Naive B cell (primary cell): ENCODE data around the gene UQCRC1. TPM values are rescaled to one million over a fixed set of nuclear protein-coding genes. Genes with fewer than 3 reads are reported as not detected.

Experiments used
- ATAC-seq, 2 donors: fragments of 150-1000 bp; cut with Tn5 transposase; 2 replicates each; pipeline ENCODE4 v1.10.0; 2021; ENCODE audit warnings: low read depth in 2 of 2, mild to moderate bottlenecking in 2 of 2, moderate library complexity in 2 of 2
- DNase-seq: peaks from one replicate; pipeline ENCODE4 v3.0.0; 2022
- H3K27ac Mint-ChIP-seq, 6 donors: one replicate each; pipeline ENCODE4 v1.8.0; 2020 to 2022; ENCODE audit warnings: mild to moderate bottlenecking in 6 of 6, mixed read lengths in 6 of 6, moderate library complexity in 5 of 6, inconsistent platforms in 2 of 6
- H3K27me3 Mint-ChIP-seq, 3 donors: one replicate each; pipeline ENCODE4 v1.8.0; 2021 to 2022; ENCODE audit warnings: mixed read lengths in 3 of 3, mild to moderate bottlenecking in 1 of 3
- H3K36me3 Mint-ChIP-seq, 2 donors: one replicate each; pipeline ENCODE4 v1.8.0; 2020 to 2022; ENCODE audit warnings: mixed read lengths in 2 of 2, inconsistent platforms in 1 of 2, mild to moderate bottlenecking in 1 of 2
- H3K4me1 Mint-ChIP-seq, 3 donors: one replicate each; pipeline ENCODE4 v1.8.0; 2020 to 2022; ENCODE audit warnings: mixed read lengths in 3 of 3, inconsistent platforms in 1 of 3, mild to moderate bottlenecking in 1 of 3, moderate library complexity in 1 of 3
- H3K4me3 Mint-ChIP-seq, 8 donors: one replicate each; pipeline ENCODE4 v1.8.0; 2020 to 2022; ENCODE audit warnings: mild to moderate bottlenecking in 8 of 8, mixed read lengths in 8 of 8, moderate library complexity in 8 of 8, inconsistent platforms in 2 of 8
- H3K9me3 Mint-ChIP-seq, 7 donors: one replicate each; pipeline ENCODE4 v1.8.0; 2020 to 2022; ENCODE audit warnings: mixed read lengths in 7 of 7, mild to moderate bottlenecking in 5 of 7, inconsistent platforms in 2 of 7, moderate library complexity in 1 of 7
- polyA plus RNA-seq, 6 donors: library from polyadenylated mRNA; unstranded; fragments of 300-500 nt; fragmentation: Illumina TruSeq; gene quantifications; one replicate each; pipeline ENCODE4 v1.2.3, GENCODE V29; 2021; ENCODE audit warnings: low read depth in 6 of 6

Gene UQCRC1
- polyA plus RNA-seq, 6 donors from 2014 or later = 152 to 385 (median 155) TPM

- peaks cover 0 to 13% (median 4%) of the 10 kb centered on the region in 3 donors for H3K4me1 Mint-ChIP-seq
Observed at GRCh38 chr3:48642605-48643004, 33.2 kb upstream of the UQCRC1 start.

GRCh38 chr3:48641396-48641795 is 31.9 kb upstream of the UQCRC1 start:
- ATAC-seq = no peak
- H3K4me1 Mint-ChIP-seq = peaks cover 4 to 10% (median 5%) of the 10 kb centered on the region in 3 donors
- DNase-seq = no peak
- H3K27me3 Mint-ChIP-seq = peaks cover 0 to 32% (median 29%) of the 10 kb centered on the region in 3 donors
- H3K36me3 Mint-ChIP-seq = no peaks in the 10 kb centered on the region
- no peak overlapping the region for H3K27ac Mint-ChIP-seq
- H3K4me3 Mint-ChIP-seq = no peak overlapping the region
- no peaks in the 10 kb centered on the region for H3K9me3 Mint-ChIP-seq

More at GRCh38 chr3:48642605-48643004, 33.2 kb upstream of the UQCRC1 start:
- H3K4me3 Mint-ChIP-seq = no peak overlapping the region
- H3K27me3 Mint-ChIP-seq = peaks cover 0 to 32% (median 29%) of the 10 kb centered on the region in 3 donors
- DNase-seq (no peak), ATAC-seq (no peak)
- H3K27ac Mint-ChIP-seq = peak overlapping the region in 1 of 6 donors; percentile 44
- no peaks in the 10 kb centered on the region for H3K36me3 Mint-ChIP-seq
- H3K9me3 Mint-ChIP-seq = no peaks in the 10 kb centered on the region

GRCh38 chr3:48639944-48640606 is 30.6 kb upstream of the UQCRC1 start:
- no peak for ATAC-seq
- Mint-ChIP-seq H3K36me3 (no peaks in the 10 kb centered on the region), H3K27me3 (peaks cover 0 to 32% (median 29%) of the 10 kb centered on the region in 3 donors)

GRCh38 chr3:48637305-48637704 is 27.9 kb upstream of the UQCRC1 start:
- no peak for DNase-seq
- Mint-ChIP-seq H3K27ac (no peak overlapping the region), H3K9me3 (no peaks in the 10 kb centered on the region)

More at GRCh38 chr3:48639944-48640606, 30.6 kb upstream of the UQCRC1 start:
- Mint-ChIP-seq H3K4me1 (peaks cover 12 to 14% (median 14%) of the 10 kb centered on the region in 3 donors), H3K9me3 (no peaks in the 10 kb centered on the region), H3K27ac (peak overlapping the region in 1 of 6 donors; percentile 20), H3K4me3 (no peak overlapping the region)
- no peak for DNase-seq

GRCh38 chr3:48636149-48636655 is 26.8 kb upstream of the UQCRC1 start:
- H3K4me1 Mint-ChIP-seq = peaks cover 13 to 25% (median 23%) of the 10 kb centered on the region in 3 donors
- no peak for ATAC-seq
- no peak overlapping the region for H3K27ac Mint-ChIP-seq
- peak overlapping the region; percentile 82 to 94 (median 89) for H3K4me3 Mint-ChIP-seq
- H3K9me3 Mint-ChIP-seq = no peaks in the 10 kb centered on the region
- no peaks in the 10 kb centered on the region for H3K36me3 Mint-ChIP-seq
- DNase-seq = no peak
- H3K27me3 Mint-ChIP-seq = peaks cover 0 to 19% (median 11%) of the 10 kb centered on the region in 3 donors

More at GRCh38 chr3:48637305-48637704, 27.9 kb upstream of the UQCRC1 start:
- Mint-ChIP-seq H3K36me3 (no peaks in the 10 kb centered on the region), H3K27me3 (peaks cover 0 to 28% (median 11%) of the 10 kb centered on the region in 3 donors), H3K4me1 (peaks cover 13 to 25% (median 23%) of the 10 kb centered on the region in 3 donors), H3K4me3 (peak overlapping the region in 7 of 8 donors; percentile 32 to 94 (median 68))
- no peak for ATAC-seq

GRCh38 chr3:48635222-48636021 is 26.0 kb upstream of the UQCRC1 start, which contains the start of gene SLC26A6:
TSS of gene SLC26A6 (minus strand) at chr3:48635461. CDS start at chr3:48635393, 68 bp downstream.
- H3K4me1 Mint-ChIP-seq = peaks cover 13 to 25% (median 23%) of the 10 kb centered on the region in 3 donors

GRCh38 chr3:48634661-48635221 is 25.3 kb upstream of the UQCRC1 start:
- Mint-ChIP-seq H3K27me3 (peaks cover 0 to 18% (median 11%) of the 10 kb centered on the region in 3 donors), H3K27ac (no peak overlapping the region), H3K4me3 (peak overlapping the region; percentile 82 to 94 (median 89)), H3K9me3 (no peaks in the 10 kb centered on the region), H3K4me1 (peaks cover 13 to 25% (median 23%) of the 10 kb centered on the region in 3 donors), H3K36me3 (no peaks in the 10 kb centered on the region)
- peak; percentile 22 to 45 for ATAC-seq
- DNase-seq = peak; percentile 7

More at GRCh38 chr3:48635222-48636021, 26.0 kb upstream of the UQCRC1 start, which contains the start of gene SLC26A6:
- Mint-ChIP-seq H3K27me3 (peaks cover 0 to 19% (median 11%) of the 10 kb centered on the region in 3 donors), H3K9me3 (no peaks in the 10 kb centered on the region), H3K4me3 (peak within 1 kb of the TSS; percentile 82 to 94 (median 89)), H3K36me3 (no peaks in the 10 kb centered on the region), H3K27ac (peak within 1 kb of the TSS in 2 of 6 donors; percentile 10 to 38)
- ATAC-seq (peak; percentile 90 to 95), DNase-seq (peak; percentile 81)

GRCh38 chr3:48633743-48634142 is 24.3 kb upstream of the UQCRC1 start:
- H3K4me3 Mint-ChIP-seq = peak overlapping the region in 7 of 8 donors; percentile 42 to 89 (median 81)
- no peak overlapping the region for H3K27ac Mint-ChIP-seq
- DNase-seq (no peak), ATAC-seq (no peak)
- peaks cover 7 to 25% (median 23%) of the 10 kb centered on the region in 3 donors for H3K4me1 Mint-ChIP-seq
- no peaks in the 10 kb centered on the region for H3K36me3 Mint-ChIP-seq
- H3K27me3 Mint-ChIP-seq = peaks cover 0 to 8% (median 3%) of the 10 kb centered on the region in 3 donors
- H3K9me3 Mint-ChIP-seq = no peaks in the 10 kb centered on the region

GRCh38 chr3:48633256-48633655 is 23.8 kb upstream of the UQCRC1 start:
- peak overlapping the region in 1 of 6 donors; percentile 36 for H3K27ac Mint-ChIP-seq
- DNase-seq = no peak
- H3K4me3 Mint-ChIP-seq = peak overlapping the region in 3 of 8 donors; percentile 3 to 82 (median 42)
- H3K36me3 Mint-ChIP-seq = no peaks in the 10 kb centered on the region
- H3K9me3 Mint-ChIP-seq = no peaks in the 10 kb centered on the region
- H3K4me1 Mint-ChIP-seq = peaks cover 7 to 24% (median 23%) of the 10 kb centered on the region in 3 donors
- no peak for ATAC-seq
- H3K27me3 Mint-ChIP-seq = peaks cover 0 to 3% (median 0%) of the 10 kb centered on the region in 3 donors

GRCh38 chr3:48631516-48632448 is 22.3 kb upstream of the UQCRC1 start:
- Mint-ChIP-seq H3K4me3 (peak overlapping the region in 1 of 8 donors; percentile 12), H3K27ac (peak overlapping the region in 1 of 6 donors; percentile 77), H3K9me3 (no peaks in the 10 kb centered on the region), H3K36me3 (no peaks in the 10 kb centered on the region), H3K4me1 (peaks cover 7 to 21% (median 20%) of the 10 kb centered on the region in 3 donors), H3K27me3 (no peaks in the 10 kb centered on the region)
- DNase-seq = no peak
- ATAC-seq = no peak

- no peak for ATAC-seq
- DNase-seq = no peak
- peaks cover 7 to 17% (median 12%) of the 10 kb centered on the region in 3 donors for H3K4me1 Mint-ChIP-seq
- no peak overlapping the region for H3K4me3 Mint-ChIP-seq
- H3K27me3 Mint-ChIP-seq = no peaks in the 10 kb centered on the region
- no peaks in the 10 kb centered on the region for H3K9me3 Mint-ChIP-seq
- no peak overlapping the region for H3K27ac Mint-ChIP-seq
- H3K36me3 Mint-ChIP-seq = no peaks in the 10 kb centered on the region
Observed at GRCh38 chr3:48630833-48631232, 21.4 kb upstream of the UQCRC1 start.

GRCh38 chr3:48630407-48630806 is 21.0 kb upstream of the UQCRC1 start:
- no peaks in the 10 kb centered on the region for H3K27me3 Mint-ChIP-seq
- peaks cover 5 to 12% (median 11%) of the 10 kb centered on the region in 3 donors for H3K4me1 Mint-ChIP-seq
- no peak for ATAC-seq
- DNase-seq = no peak
- H3K36me3 Mint-ChIP-seq = no peaks in the 10 kb centered on the region
- H3K27ac Mint-ChIP-seq = no peak overlapping the region
- H3K4me3 Mint-ChIP-seq = no peak overlapping the region
- no peaks in the 10 kb centered on the region for H3K9me3 Mint-ChIP-seq
